Sigmoid colon (tissue), 3 donors: ENCODE measurements around the gene NUMB.

Experiments used
- POLR2A ChIP-seq, 2 donors: fragments of 450-650 bp; IDR thresholded peaks; one replicate each; pipeline ENCODE4 v1.6.1; 2016; ENCODE audit warnings: antibody characterized with exemption in 2 of 2, mild to moderate bottlenecking in 2 of 2, moderate library complexity in 2 of 2
- TF ChIP-seq, protein P1 (sequence below), 4 experiments: fragments of 450-650 bp in 3 of 4; fragments of 200-600 bp in 1 of 4; IDR thresholded peaks; one replicate each; pipeline ENCODE4 v1.5.1; 2016 to 2019; ENCODE audit warnings: antibody characterized with exemption in 4 of 4, mild to moderate bottlenecking in 3 of 4, moderate library complexity in 2 of 4

DNA sequence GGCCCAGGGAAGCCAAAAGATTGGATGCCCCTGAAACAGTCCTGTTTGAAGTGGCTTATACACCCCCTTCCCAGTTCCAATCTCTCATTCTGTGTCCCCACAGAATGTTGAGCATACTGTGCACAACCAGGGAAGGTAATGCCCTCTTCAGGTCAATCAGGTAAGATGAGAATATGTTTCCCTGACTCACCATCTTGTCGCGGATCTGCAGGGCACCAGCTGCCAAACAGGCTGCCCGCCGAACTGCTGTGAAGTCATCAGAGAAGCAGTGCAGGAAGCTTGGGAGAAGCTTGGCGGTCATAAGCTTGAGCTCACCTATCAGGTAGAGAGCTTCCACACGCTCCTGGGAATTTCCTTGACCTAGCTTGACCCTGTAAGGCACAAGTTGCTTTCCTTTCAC, 42.0 kb upstream of the NUMB start:
- TF ChIP-seq, protein P1, sequence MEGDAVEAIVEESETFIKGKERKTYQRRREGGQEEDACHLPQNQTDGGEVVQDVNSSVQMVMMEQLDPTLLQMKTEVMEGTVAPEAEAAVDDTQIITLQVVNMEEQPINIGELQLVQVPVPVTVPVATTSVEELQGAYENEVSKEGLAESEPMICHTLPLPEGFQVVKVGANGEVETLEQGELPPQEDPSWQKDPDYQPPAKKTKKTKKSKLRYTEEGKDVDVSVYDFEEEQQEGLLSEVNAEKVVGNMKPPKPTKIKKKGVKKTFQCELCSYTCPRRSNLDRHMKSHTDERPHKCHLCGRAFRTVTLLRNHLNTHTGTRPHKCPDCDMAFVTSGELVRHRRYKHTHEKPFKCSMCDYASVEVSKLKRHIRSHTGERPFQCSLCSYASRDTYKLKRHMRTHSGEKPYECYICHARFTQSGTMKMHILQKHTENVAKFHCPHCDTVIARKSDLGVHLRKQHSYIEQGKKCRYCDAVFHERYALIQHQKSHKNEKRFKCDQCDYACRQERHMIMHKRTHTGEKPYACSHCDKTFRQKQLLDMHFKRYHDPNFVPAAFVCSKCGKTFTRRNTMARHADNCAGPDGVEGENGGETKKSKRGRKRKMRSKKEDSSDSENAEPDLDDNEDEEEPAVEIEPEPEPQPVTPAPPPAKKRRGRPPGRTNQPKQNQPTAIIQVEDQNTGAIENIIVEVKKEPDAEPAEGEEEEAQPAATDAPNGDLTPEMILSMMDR (IDR thresholded peaks at IDR 0.05): no peak
- TF ChIP-seq POLR2A (IDR thresholded peaks at IDR 0.05): no peak
